SU-DHL-6 (cell line): ENCODE results near the gene ZFP36L1.

Experiments used
- H2AFZ ChIP-seq: fragments of 200-600 bp; sonication (generic); 2 replicates; pipeline ENCODE4 v1.6.1; 2014; ENCODE audit warnings: low read depth, mild to moderate bottlenecking, moderate library complexity, mixed read lengths, antibody characterized with exemption, low read length; ENCODE audit not compliant: severe bottlenecking
- H3F3A ChIP-seq: fragments of 200-600 bp; shearing (Covaris generic); 2 replicates; pipeline ENCODE4 v1.6.0; 2016; ENCODE audit warnings: antibody characterized with exemption, mild to moderate bottlenecking; ENCODE audit not compliant: insufficient read depth
- H3K27ac ChIP-seq: fragments of 200-600 bp; sonication (generic); 2 replicates; pipeline ENCODE4 v1.5.1; 2016; ENCODE audit warnings: low read depth, mild to moderate bottlenecking, low read length, moderate library complexity, mixed read lengths
- H3K27me3 ChIP-seq: fragments of 200-600 bp; sonication (generic), shearing (Covaris generic); 2 replicates; pipeline ENCODE4 v1.6.0; 2014; ENCODE audit warnings: mild to moderate bottlenecking, low read length
- H3K36me3 ChIP-seq: fragments of 200-600 bp; sonication (generic); 2 replicates; pipeline ENCODE4 v1.6.1; 2014; ENCODE audit warnings: mild to moderate bottlenecking, low read length, mixed read lengths
- H3K4me2 ChIP-seq: fragments of 300-600, 200-600 bp; shearing (Covaris generic), sonication (generic); 2 replicates; pipeline ENCODE4 v1.6.0; 2014; ENCODE audit warnings: low read length, low read depth, mild to moderate bottlenecking; ENCODE audit not compliant: poor library complexity, severe bottlenecking
- H3K4me3 ChIP-seq: fragments of 200-600 bp; sonication (generic); 2 replicates; pipeline ENCODE4 v1.5.1; 2014; ENCODE audit warnings: antibody characterized with exemption, low read length, mild to moderate bottlenecking, mixed read lengths; ENCODE audit not compliant: insufficient read depth, poor library complexity, severe bottlenecking
- H3K79me2 ChIP-seq: fragments of 200-600 bp; sonication (generic); 2 replicates; pipeline ENCODE4 v1.6.1; 2014; ENCODE audit warnings: mild to moderate bottlenecking, low read length, moderate library complexity; ENCODE audit not compliant: insufficient read depth
- H3K9ac ChIP-seq: fragments of 200-600 bp; sonication (generic); 2 replicates; pipeline ENCODE4 v1.7.0; 2014; ENCODE audit warnings: mild to moderate bottlenecking, low read length
- H3K9me2 ChIP-seq: fragments of 200-600 bp; sonication (generic); replicated peaks from 2 replicates; pipeline ENCODE4 v1.6.1; 2014; ENCODE audit warnings: low read length; ENCODE audit not compliant: insufficient read depth
- H3K9me3 ChIP-seq: fragments of 200-600 bp; sonication (generic); 2 replicates; pipeline ENCODE4 v1.6.1; 2014; ENCODE audit warnings: low read length, mixed read lengths; ENCODE audit not compliant: insufficient read depth
- H4K20me1 ChIP-seq: fragments of 200-600 bp; sonication (generic); 2 replicates; pipeline ENCODE4 v1.6.1; 2014; ENCODE audit warnings: low read depth, mild to moderate bottlenecking, antibody characterized with exemption, low read length, moderate library complexity, mixed read lengths
- CTCF ChIP-seq: fragments of 200-600 bp; sonication (generic); IDR thresholded peaks from one replicate; pipeline ENCODE4 v1.5.1; 2017; ENCODE audit warnings: antibody characterized with exemption, mild to moderate bottlenecking, low read length, moderate library complexity; ENCODE audit not compliant: insufficient read depth, poor library complexity, severe bottlenecking
- EZH2phosphoT487 ChIP-seq: fragments of 200-600 bp; sonication (generic), shearing (Covaris generic); conservative IDR thresholded peaks from 2 replicates; pipeline ENCODE4 v1.6.1; 2018; ENCODE audit warnings: mild to moderate bottlenecking, antibody characterized with exemption, low read length, moderate library complexity, mixed read lengths

ZFP36L1 gene

GRCh38 chr14:68811171-68811570 lies 18.3 kb upstream of the ZFP36L1 start:
- no peaks in the 10 kb centered on the region for H3K9me3 ChIP-seq
- no peak for TF ChIP-seq EZH2phosphoT487
- no peaks in the 10 kb centered on the region for H3K36me3 ChIP-seq

GRCh38 chr14:68810173-68811153 lies 17.6 kb upstream of the ZFP36L1 start:
- Histone ChIP-seq H3K4me2 (no peak overlapping the region), H3K9ac (no peak overlapping the region), H3F3A (peaks cover 18% of the 10 kb centered on the region), H3K4me3 (no peak overlapping the region), H4K20me1 (no peaks in the 10 kb centered on the region), H3K27ac (no peak overlapping the region), H3K79me2 (no peaks in the 10 kb centered on the region), H2AFZ (no peak overlapping the region), H3K27me3 (no peaks in the 10 kb centered on the region), H3K36me3 (no peaks in the 10 kb centered on the region), H3K9me2 (no peaks in the 10 kb centered on the region), H3K9me3 (no peaks in the 10 kb centered on the region)
- TF ChIP-seq EZH2phosphoT487 (no peak), CTCF (no peak)

More at GRCh38 chr14:68811171-68811570, 18.3 kb upstream of the ZFP36L1 start:
- no peak overlapping the region for H3K9ac ChIP-seq
- peaks cover 20% of the 10 kb centered on the region for H3F3A ChIP-seq
- no peak overlapping the region for H3K4me2 ChIP-seq
- no peak overlapping the region for H3K27ac ChIP-seq
- H3K4me3 ChIP-seq, result no peak overlapping the region
- no peaks in the 10 kb centered on the region for H3K27me3 ChIP-seq
- no peak overlapping the region for H2AFZ ChIP-seq
- no peaks in the 10 kb centered on the region for H3K79me2 ChIP-seq
- H4K20me1 ChIP-seq, result no peaks in the 10 kb centered on the region
- H3K9me2 ChIP-seq, result no peaks in the 10 kb centered on the region

- Histone ChIP-seq H2AFZ (no peak overlapping the region), H3F3A (peaks cover 11% of the 10 kb centered on the region), H4K20me1 (no peaks in the 10 kb centered on the region), H3K4me2 (no peak overlapping the region), H3K27ac (no peak overlapping the region), H3K79me2 (no peaks in the 10 kb centered on the region), H3K4me3 (no peak overlapping the region), H3K9ac (no peak overlapping the region), H3K9me2 (no peaks in the 10 kb centered on the region), H3K27me3 (no peaks in the 10 kb centered on the region), H3K9me3 (no peaks in the 10 kb centered on the region), H3K36me3 (no peaks in the 10 kb centered on the region)
- TF ChIP-seq CTCF (no peak), EZH2phosphoT487 (no peak)
Observed at GRCh38 chr14:68809524-68809923, 16.7 kb upstream of the ZFP36L1 start.
